NCI-H1092 (cell line): ENCODE data around the gene CHRM2.

ENCODE experiments used
- DNase-seq: peaks from one replicate; lab custom pipeline; 2025; lab: John Stamatoyannopoulos, UW

Gene CHRM2

GRCh38 chr7:136957391-136957790 lies 88.9 kb downstream of the CHRM2 start:
- no peak for DNase-seq

- no peak for DNase-seq
Measured at GRCh38 chr7:136958016-136958415, 89.6 kb downstream of the CHRM2 start.

- no peak for DNase-seq
Measured at GRCh38 chr7:136964347-136964746, 95.9 kb downstream of the CHRM2 start.

- DNase-seq = no peak
Measured at GRCh38 chr7:136966825-136967224, 98.4 kb downstream of the CHRM2 start.

GRCh38 chr7:136969761-136970160 lies 101.3 kb downstream of the CHRM2 start:
- no peak for DNase-seq

- no peak for DNase-seq
Measured at GRCh38 chr7:136971776-136972175, 103.3 kb downstream of the CHRM2 start.

- DNase-seq = no peak
Measured at GRCh38 chr7:136976504-136977251, 108.2 kb downstream of the CHRM2 start.

GRCh38 chr7:136993377-136993776 lies 124.9 kb downstream of the CHRM2 start:
- DNase-seq = no peak

GRCh38 chr7:136997735-136998134 lies 129.3 kb downstream of the CHRM2 start:
- DNase-seq = no peak

- DNase-seq = no peak
Measured at GRCh38 chr7:136998495-136998894, 130.0 kb downstream of the CHRM2 start.

GRCh38 chr7:137000621-137001020 lies 132.2 kb downstream of the CHRM2 start:
- DNase-seq = no peak

- no peak for DNase-seq
Measured at GRCh38 chr7:137001041-137001440, 132.6 kb downstream of the CHRM2 start.

- no peak for DNase-seq
Measured at GRCh38 chr7:137001478-137001877, 133.0 kb downstream of the CHRM2 start.

GRCh38 chr7:137003086-137003485 lies 134.6 kb downstream of the CHRM2 start:
- DNase-seq = no peak

GRCh38 chr7:137003566-137003965 lies 135.1 kb downstream of the CHRM2 start:
- no peak for DNase-seq

GRCh38 chr7:137005873-137006272 lies 137.4 kb downstream of the CHRM2 start:
- DNase-seq = no peak

GRCh38 chr7:137006293-137006692 lies 137.8 kb downstream of the CHRM2 start:
- no peak for DNase-seq

GRCh38 chr7:137007001-137007694 lies 138.7 kb downstream of the CHRM2 start:
- no peak for DNase-seq

- no peak for DNase-seq
Measured at GRCh38 chr7:137009404-137009803, 141.0 kb downstream of the CHRM2 start.

GRCh38 chr7:137015015-137015414 lies 146.6 kb downstream of the CHRM2 start:
- no peak for DNase-seq

GRCh38 chr7:137017221-137017620 lies 148.8 kb downstream of the CHRM2 start:
- no peak for DNase-seq

GRCh38 chr7:137018468-137018867 lies 150.0 kb downstream of the CHRM2 start:
- DNase-seq = no peak

GRCh38 chr7:137020351-137020750 lies 151.9 kb downstream of the CHRM2 start:
- DNase-seq = peak; percentile 75
